H1 (cell line): Measurements from ENCODE around the gene PSMC3.

ENCODE experiments used
- CBX8 ChIP-seq: fragments of 300-800, 300-1000 bp; sonication (generic); IDR thresholded peaks from 2 replicates; pipeline ENCODE4 v1.7.1; 2016; ENCODE audit warnings: low read depth, low read length, borderline replicate concordance
- CEBPB ChIP-seq: IDR thresholded peaks from 2 replicates; pipeline ENCODE4 v1.6.1; 2012; ENCODE audit warnings: low read depth, low read length
- CTCF ChIP-seq, 3 experiments: IDR thresholded peaks; 1 replicate in 2 of 3; 2 replicates in 1 of 3; pipeline versions ENCODE4 v1.5.1 to v1.6.1; 2011; ENCODE audit warnings: low read length in 3 of 3, mild to moderate bottlenecking in 3 of 3, inconsistent platforms in 2 of 3, low read depth in 1 of 3, moderate library complexity in 1 of 3; ENCODE audit not compliant: insufficient read depth in 1 of 3; ENCODE audit errors: control extremely low read depth in 1 of 3
- EZH2 ChIP-seq: fragments of 200-600 bp; sonication (generic); IDR thresholded peaks from 2 replicates; pipeline ENCODE4 v1.7.1; 2012; ENCODE audit warnings: low read depth, mild to moderate bottlenecking, moderate library complexity, low read length, inconsistent platforms; ENCODE audit not compliant: severe bottlenecking
- MAFK ChIP-seq: IDR thresholded peaks from 2 replicates; pipeline ENCODE4 v1.6.1; 2012; ENCODE audit warnings: low read depth, mild to moderate bottlenecking, improper control_type of control experiment, low read length
- POLR2A ChIP-seq, 2 experiments: IDR thresholded peaks; 1 replicate in 1 of 2; 2 replicates in 1 of 2; pipeline ENCODE4 v1.6.1; 2011; ENCODE audit warnings: low read depth in 2 of 2, low read length in 2 of 2, mild to moderate bottlenecking in 2 of 2; ENCODE audit errors: control extremely low read depth in 1 of 2
- POLR2AphosphoS5 ChIP-seq: IDR thresholded peaks from 2 replicates; pipeline ENCODE4 v1.6.1; 2011; ENCODE audit warnings: low read depth, low read length
- RBBP5 ChIP-seq: IDR thresholded peaks from 2 replicates; pipeline ENCODE4 v1.7.1; 2012; ENCODE audit warnings: low read depth, mild to moderate bottlenecking, inconsistent platforms, low read length, moderate library complexity, borderline replicate concordance
- SUZ12 ChIP-seq: fragments of 200-600 bp; sonication (generic); IDR thresholded peaks from 2 replicates; pipeline ENCODE4 v1.6.1; 2012; ENCODE audit warnings: mild to moderate bottlenecking, inconsistent platforms, low read length, moderate library complexity, mixed read lengths
- TF ChIP-seq, protein P1 (sequence below): IDR thresholded peaks from 2 replicates; pipeline ENCODE4 v1.6.1; 2012; ENCODE audit warnings: inconsistent platforms

DNA sequence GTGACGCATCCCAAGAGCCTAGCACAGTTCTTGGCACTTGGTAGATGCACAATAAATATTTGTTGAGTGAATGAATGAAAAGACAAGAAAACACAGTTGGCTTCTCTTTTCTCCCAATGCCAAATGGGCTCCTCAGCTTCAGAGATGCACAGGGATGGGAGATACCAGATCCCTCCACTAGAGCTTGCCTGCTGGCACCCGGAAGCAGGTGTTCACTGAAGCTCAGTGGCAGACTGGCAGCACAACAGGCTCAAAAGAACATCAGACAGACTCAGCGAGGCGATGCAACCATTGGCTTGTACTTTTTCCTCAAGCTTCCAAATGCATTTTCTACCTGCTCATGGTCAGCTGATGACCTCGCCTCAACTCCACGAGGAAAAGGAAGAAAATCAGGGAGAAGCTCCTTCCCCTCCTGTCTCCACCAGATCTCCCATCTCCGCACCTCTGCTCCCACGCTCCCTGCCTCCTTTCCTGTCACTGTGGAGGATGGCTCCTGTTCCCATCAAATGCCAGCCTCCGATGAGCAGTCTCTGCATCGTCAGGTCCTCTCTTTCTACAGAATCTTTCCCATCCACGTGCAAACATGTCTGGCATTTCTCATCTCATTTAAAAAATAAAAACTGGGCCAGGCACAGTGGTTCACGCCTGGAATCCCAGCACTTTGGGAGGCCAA lies 16.9 kb upstream of the PSMC3 start:
- TF ChIP-seq, protein P1, sequence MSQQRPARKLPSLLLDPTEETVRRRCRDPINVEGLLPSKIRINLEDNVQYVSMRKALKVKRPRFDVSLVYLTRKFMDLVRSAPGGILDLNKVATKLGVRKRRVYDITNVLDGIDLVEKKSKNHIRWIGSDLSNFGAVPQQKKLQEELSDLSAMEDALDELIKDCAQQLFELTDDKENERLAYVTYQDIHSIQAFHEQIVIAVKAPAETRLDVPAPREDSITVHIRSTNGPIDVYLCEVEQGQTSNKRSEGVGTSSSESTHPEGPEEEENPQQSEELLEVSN, result no peak
- TF ChIP-seq RBBP5 (no peak), EZH2 (no peak), POLR2A (IDR thresholded peaks at IDR 0.05; ENCODE audit: control extremely low read depth in 1 of 2, low read depth in 2 of 2, low read length in 2 of 2) (no peak), MAFK (no peak), CBX8 (no peak), CTCF (IDR thresholded peaks at IDR 0.05; ENCODE audit: control extremely low read depth in 1 of 3, insufficient read depth in 1 of 3, low read depth in 1 of 3, low read length in 3 of 3) (peak; percentile 33 to 60 (median 45)), POLR2AphosphoS5 (no peak), CEBPB (no peak), SUZ12 (no peak)
